ENCODE results near the gene SCN4A. TPM values are rescaled to one million over a fixed set of nuclear protein-coding genes. Genes with fewer than 3 reads are reported as not detected.
"Not testable (repeated sequence)": the region's sequence is repeated elsewhere in the genome, so short reads cannot be mapped to it uniquely, and the experiment has no call there.

The SCN4A gene
- total RNA-seq, 1 donor from 2014 or later = 99.4 TPM

DNA sequence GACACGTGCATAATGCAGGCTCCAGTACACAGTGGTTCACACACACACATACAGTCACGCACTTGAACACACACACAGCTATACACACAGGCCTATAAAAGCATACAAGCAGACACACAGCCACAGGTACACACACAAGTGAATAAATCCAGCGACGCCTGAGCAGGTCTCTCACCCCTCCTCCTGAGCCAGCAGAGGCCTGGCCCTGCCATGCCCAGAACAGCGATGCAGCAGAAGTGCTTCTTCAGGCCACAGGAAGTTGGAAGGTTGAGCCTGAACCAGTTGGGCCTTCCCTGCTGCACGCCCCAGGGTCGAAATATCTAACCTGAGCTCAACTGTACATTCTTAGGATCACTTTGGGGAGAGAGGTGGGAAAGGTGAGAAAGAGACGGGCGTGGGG is 33.3 kb downstream of the SCN4A start:
- no peak for DNase-seq (ENCODE audit: low read depth)

- DNase-seq (ENCODE audit: low read depth) = no peak
Measured at GRCh38 chr17:63937920-63938319, 34.8 kb downstream of the SCN4A start.

GRCh38 chr17:63937319-63937718 is 35.4 kb downstream of the SCN4A start:
- no peak for DNase-seq (ENCODE audit: low read depth)

DNA sequence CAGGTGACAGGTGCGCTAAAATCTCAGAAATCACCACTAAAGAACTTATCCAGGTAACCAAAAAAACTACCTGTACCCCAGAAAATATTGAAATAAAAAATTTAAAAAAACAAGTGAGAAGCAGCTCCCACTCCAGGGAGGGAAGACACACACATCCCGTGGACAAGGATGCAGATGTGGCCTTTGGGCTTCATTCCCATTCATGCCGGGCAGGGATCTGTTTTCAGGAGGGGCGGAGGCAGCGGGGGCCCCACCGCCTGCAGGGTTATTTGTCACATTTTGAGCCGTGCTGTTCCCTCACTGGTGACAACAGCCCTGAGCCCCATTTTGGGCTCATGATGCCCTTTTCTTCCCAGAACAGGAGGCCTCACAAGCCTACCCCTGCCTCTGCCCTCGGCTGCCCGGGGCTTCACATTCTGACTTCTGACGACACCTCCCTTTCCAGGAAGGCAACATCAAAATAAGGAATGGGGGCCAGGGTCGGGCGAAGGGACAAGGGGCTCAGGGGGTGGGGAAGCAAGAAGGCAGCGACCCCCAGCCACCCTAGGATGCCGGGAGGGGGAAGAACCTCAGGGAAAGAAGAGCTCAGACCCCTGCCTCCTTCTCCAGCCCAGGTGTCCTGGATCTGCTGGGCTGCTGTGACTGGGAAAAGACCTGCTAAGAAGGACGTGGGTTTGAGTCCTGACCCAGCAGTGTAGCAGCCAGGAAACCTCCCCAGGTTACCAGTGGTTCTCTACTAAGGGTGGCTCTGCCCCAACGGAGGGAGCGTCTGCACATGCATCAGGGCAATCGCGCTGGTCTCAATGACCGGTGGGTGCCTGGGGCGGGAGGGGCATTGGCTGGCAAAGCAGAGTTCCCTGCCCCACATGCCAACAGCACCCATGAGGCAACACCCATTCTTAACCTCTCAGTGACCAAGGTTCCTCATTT is 38.3 kb downstream of the SCN4A start:
- no peak for DNase-seq (ENCODE audit: low read depth)

DNA sequence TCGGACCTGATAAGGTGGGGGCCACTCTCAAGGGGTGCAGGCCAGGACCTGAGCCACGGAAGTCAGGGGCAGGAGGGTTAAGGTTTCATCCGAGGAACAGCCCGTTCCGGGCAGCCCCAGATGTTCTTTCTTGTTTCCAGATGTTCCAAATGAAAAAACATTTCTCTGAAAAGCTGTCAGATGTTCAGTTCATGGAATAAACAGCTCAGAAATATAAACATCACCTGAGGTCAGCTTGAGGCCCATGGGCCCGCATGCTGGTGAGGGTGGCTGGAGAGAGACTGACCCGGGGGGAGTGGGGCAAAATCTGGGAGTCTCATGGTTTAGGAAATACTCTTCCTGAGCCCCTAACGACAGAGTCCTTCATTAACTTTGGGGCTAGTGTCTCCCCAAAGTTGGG is 39.1 kb downstream of the SCN4A start:
- DNase-seq (ENCODE audit: low read depth) = no peak

DNA sequence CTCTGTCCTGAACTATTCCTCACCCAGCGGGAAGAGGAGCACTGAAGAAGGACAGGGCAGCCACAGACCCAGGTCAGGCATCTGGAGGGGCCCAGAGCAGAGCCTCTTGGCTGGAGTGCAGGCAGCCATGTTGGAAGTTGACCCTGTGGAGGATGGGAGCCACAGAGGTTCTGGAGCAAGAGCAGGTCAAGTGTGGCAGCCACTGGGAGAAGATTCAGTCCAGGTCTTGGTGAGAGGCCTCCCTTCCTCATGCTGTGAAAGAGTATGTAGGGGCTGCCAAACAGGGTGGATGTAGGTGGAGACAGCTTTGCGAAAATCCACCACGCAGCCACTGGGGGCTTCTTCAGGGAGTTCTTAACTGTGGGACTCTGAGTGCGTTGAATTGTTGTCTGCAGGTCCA is 40.0 kb downstream of the SCN4A start:
- DNase-seq (ENCODE audit: low read depth) = no peak

DNA sequence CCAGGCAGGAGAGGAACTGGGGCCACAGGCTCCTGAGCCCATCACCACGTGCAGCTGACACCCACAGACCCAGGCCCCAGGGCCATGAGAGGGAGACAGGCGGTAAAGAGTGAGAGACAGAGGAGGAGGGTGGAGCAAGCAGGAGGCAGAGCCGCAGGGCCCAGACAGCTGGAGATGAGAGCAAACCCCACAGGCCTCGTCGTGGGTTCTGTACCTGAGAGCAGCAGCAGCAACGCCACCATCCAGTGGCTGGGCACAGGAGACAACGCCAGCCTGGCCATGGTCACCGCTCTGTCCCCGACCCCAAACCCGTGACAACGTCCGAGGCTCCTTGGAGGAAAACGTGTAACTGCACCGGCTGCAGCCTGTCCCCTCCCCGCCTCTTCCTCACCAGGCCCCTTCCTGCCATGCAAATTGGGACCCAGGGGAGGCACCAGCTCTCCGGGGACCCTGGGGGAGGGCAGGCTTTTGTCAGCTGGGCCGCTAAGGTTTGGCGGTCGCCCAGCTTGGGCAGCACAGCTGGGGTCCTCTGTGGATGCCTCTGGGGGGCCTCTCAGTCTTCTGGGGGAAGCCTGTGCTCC is 40.6 kb downstream of the SCN4A start, which contains the start of gene CD79B:
TSS of gene CD79B (minus strand) at position 351 of the 581 bp plus-strand sequence. CDS start at position 281, 70 bp downstream.
- no peak for DNase-seq (ENCODE audit: low read depth)

DNA sequence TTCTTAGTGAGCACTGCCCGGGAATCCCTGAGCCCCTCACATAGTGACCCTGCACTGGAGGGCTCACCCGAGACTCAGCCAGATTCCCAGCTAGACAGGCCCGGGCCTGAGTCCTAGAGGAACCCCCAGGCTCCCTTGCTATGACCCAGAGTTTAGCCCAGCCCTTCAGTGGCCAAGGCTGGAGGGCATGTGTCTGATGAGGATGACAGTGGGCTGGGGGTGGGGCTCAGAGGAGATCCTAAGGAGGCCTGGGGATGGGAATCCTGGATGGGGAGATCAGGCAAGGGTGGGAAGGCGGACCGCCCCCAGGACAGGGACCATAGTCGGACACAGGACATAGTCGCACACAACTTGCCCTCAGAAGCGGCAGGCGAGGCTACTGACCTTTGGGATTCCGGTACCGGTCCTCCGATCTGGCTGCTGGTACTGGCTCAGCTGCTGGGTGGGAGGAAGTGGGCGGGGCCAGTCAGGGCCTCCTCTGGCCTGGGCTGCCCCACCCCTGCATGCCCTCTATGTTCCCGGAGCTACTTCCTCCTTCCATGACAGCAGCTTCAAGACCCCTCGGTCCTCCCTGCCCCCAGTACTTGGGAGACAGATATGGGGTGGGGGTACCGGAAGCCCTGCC is 41.7 kb downstream of the SCN4A start:
- no peak for DNase-seq (ENCODE audit: low read depth)

DNA sequence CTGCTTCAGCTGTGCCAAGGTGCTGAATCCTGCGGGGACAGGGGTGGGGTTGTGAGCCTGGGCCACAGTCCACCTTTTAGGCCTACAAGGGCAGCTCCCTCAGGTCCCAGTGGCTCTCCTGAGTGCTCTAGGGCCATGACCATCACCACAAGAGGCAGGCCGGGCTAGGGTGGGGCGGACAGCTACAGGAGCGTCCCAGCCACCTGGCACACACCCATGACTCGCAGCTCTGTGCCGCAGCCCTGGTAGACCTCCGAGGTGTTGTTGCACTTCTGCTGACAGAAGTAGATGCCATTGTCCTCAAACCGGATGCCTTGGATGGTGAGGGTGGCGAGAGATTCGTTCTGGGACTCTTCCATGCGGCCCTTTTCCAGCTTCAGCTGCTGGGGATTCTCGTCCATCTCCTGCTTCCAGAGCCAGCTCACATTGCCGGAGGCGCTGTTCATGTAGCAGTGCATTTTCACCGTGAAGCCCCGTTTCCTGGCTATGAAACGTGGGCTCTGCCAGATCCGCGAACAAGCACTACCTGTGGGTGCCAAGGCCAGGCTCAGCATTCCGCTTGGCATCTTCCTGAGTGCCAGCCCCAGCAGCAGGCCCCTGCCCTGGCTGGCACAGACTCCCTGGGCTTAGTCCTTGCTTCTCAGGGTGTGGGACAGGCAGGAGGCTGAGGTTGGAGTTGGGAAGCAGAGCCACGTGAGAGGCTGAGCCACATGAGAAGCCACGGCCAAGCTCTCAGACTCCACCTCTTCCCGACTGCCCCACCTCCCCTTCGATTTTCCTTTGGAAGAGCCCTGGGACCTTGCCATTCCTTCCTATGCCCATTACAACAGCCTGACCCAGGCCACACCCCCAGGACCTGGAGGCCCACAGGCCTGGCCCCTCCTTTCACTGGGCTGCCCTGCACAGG is 42.6 kb downstream of the SCN4A start:
- DNase-seq (ENCODE audit: low read depth) = no peak

DNA sequence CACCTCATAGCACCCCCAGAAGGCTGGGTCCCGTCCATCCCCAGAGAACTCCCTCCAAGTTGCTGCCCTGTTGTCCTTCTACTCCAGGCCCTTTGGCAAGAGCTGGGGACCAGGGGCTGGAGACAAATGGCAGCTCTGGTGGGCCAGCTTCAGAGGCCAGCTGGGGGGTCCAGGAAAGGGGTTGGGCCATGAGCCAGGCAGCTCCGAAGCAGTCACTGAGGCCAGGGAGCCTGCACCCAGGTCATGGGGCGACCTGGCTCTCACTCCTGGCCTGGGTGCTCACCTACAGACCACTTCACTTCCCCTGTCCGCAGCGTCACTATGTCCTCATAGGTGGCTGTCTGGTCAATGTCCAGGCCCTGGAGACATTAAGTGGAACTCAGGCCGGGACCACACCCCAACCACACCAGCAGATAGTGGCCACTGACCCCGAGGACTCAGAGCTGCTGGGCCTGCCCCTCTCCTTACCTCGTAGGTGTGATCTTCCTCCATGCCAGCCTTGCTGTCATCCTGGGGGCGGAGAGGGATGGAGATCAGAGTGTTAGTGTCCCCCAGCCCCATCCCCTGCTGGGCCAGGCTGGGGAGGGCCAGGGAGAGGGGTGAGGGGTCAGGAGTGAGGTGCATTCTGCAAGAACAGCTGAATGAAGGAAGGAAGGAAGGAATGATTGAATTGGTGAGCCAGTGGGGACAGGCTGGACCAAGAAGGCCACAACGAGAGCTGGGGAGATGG is 43.6 kb downstream of the SCN4A start:
- no peak for DNase-seq (ENCODE audit: low read depth)

DNA sequence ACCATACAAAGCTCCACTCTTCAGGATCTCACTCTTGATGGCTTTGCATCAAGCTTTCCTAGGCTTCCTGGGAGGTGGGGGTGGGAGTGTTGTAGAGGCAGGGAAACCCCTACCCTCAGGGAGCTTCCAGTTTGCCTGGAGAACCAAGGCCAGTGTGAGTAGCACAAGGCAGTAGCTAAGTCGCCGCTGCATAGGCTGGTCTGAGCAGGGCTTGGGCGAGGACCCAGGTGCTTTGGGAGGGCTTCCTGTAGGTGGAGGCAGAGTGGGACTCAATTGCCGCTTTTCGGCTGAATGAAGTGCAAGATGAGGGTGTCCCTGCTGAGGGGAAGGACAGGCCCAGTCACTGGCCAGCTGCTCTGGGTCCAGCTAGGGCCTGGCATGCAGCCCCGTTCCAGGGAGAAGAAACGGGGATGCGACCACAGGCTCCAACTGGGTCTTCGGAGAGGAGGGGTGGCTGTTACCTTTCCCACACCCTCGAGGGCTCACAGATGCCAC is 44.5 kb downstream of the SCN4A start:
- DNase-seq (ENCODE audit: low read depth) = no peak

- DNase-seq (ENCODE audit: low read depth) = no peak
Measured at GRCh38 chr17:63927464-63928171, 45.1 kb downstream of the SCN4A start.

- DNase-seq (ENCODE audit: low read depth) = no peak
Measured at GRCh38 chr17:63926164-63926563, 46.6 kb downstream of the SCN4A start.

- DNase-seq (ENCODE audit: low read depth) = no peak
Measured at GRCh38 chr17:63925615-63926014, 47.1 kb downstream of the SCN4A start.

- not testable (repeated sequence) for DNase-seq (ENCODE audit: low read depth)
Measured at GRCh38 chr17:63922402-63922801, 50.3 kb downstream of the SCN4A start.

- not testable (repeated sequence) for DNase-seq (ENCODE audit: low read depth)
Measured at GRCh38 chr17:63920779-63921178, 51.9 kb downstream of the SCN4A start.

- DNase-seq (ENCODE audit: low read depth) = not testable (repeated sequence)
Measured at GRCh38 chr17:63920050-63920449, 52.7 kb downstream of the SCN4A start.

DNA sequence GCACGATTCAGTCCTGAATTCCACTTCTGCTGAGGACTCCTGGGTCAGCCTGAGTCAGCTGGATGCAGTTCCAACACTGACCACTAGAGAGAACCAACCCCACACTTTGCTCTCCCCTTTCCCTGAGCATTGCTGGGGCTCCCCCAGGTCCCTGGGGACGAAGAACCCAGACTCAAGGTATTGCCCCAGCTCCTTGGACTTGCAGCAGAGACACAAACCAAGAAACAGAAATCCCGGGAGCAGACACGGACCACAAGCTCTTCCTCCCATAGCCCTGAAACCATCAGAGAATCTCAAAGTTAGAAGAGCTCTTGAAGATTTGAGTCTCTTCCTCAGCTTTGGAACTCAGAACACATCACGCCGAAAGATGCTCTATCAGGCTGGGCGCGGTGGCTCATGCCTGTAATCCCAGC is 53.4 kb downstream of the SCN4A start:
- DNase-seq (ENCODE audit: low read depth) = peak; percentile 74

DNA sequence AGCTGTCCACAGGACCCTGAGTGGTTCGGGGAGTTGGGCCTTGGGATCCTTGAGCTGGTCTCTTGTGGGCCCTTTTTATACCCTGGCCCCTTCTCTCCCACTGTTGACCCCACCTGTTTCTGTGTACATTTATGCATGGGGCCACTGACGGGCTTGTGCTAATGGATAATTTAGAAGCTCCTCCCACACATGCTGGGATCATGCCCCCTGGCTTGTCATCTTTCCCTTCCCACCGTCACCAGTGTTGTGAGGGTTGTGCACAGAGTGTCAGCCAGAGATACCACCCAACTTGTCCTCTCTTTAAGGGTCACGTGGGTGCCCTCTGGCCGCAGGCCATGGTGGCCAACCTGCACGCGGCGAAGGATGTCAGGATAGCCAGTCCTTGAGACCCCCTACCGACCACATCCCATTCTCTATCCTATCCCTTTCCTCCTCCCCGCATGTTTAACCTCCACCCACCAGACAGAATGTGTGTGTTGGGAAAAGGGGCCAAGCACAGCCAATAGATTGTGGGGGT is 53.9 kb downstream of the SCN4A start, which contains the start of gene GH1:
TSS of gene GH1 (minus strand) at position 51 of the 517 bp plus-strand sequence. CDS start 63 bp downstream, outside the sequence.
- not testable (repeated sequence) for DNase-seq (ENCODE audit: low read depth)

Measured in myocyte (in vitro differentiated cells).